Transverse colon (tissue), 4 donors: Measurements from ENCODE around the gene NALF2.

ENCODE experiments used
- CTCF ChIP-seq, 5 experiments: fragments of 200-600 bp in 3 of 5; fragments of 450-650 bp in 2 of 5; sonication (generic) in 3 of 5; IDR thresholded peaks; 1 replicate in 2 of 5; 2 replicates in 3 of 5; pipeline ENCODE4 v1.5.1; 2016 to 2017; ENCODE audit warnings: antibody characterized with exemption in 5 of 5, inconsistent platforms in 3 of 5, mild to moderate bottlenecking in 2 of 5, moderate library complexity in 1 of 5
- EP300 ChIP-seq: sonication (generic); formaldehyde crosslinking; IDR thresholded peaks from one replicate; pipeline ENCODE4 v1.6.1; 2017; ENCODE audit warnings: antibody characterized with exemption, low read depth
- POLR2A ChIP-seq: fragments of 450-650 bp; IDR thresholded peaks from one replicate; pipeline ENCODE4 v1.6.1; 2016; ENCODE audit warnings: antibody characterized with exemption, mild to moderate bottlenecking, moderate library complexity
- POLR2AphosphoS5 ChIP-seq, 3 donors: sonication (generic); formaldehyde crosslinking; IDR thresholded peaks; one replicate each; pipeline ENCODE4 v1.6.1; 2016; ENCODE audit warnings: antibody characterized with exemption in 3 of 3

GRCh38 chrX:69466546-69466945 lies 37.6 kb upstream of the NALF2 start:
- no peak for TF ChIP-seq CTCF (IDR thresholded peaks at IDR 0.05)
- no peak for TF ChIP-seq EP300
- no peak for TF ChIP-seq POLR2A
- TF ChIP-seq POLR2AphosphoS5 (IDR thresholded peaks at IDR 0.05) = no peak
